HepG2 (cell line): ENCODE data around the gene MAN2B2. TPM values are rescaled to one million over a fixed set of nuclear protein-coding genes. Genes with fewer than 3 reads are reported as not detected.

ENCODE experiments used
- BHLHE40 ChIP-seq: IDR thresholded peaks from 2 replicates; pipeline ENCODE4 v1.6.1; 2011; ENCODE audit warnings: low read length, improper control_type of control experiment
- FLYWCH1 ChIP-seq: sonication (generic); formaldehyde crosslinking; IDR thresholded peaks from 2 replicates; pipeline ENCODE4 v1.8.1; 2023; ENCODE audit warnings: mild to moderate bottlenecking, missing genetic modification reagents
- GPBP1L1 ChIP-seq: sonication (generic); formaldehyde crosslinking; IDR thresholded peaks from 2 replicates; pipeline ENCODE4 v1.5.0; 2020; ENCODE audit warnings: mild to moderate bottlenecking, missing genetic modification reagents
- HOXA9 ChIP-seq: sonication (generic); formaldehyde crosslinking; IDR thresholded peaks from 2 replicates; pipeline ENCODE4 v1.8.1; 2022; ENCODE audit warnings: missing genetic modification reagents, mild to moderate bottlenecking, moderate library complexity, borderline replicate concordance
- ZFP36L1 ChIP-seq: sonication (generic); formaldehyde crosslinking; IDR thresholded peaks from 2 replicates; pipeline ENCODE4 v1.8.0; 2022; ENCODE audit warnings: mild to moderate bottlenecking, missing genetic modification reagents, moderate library complexity
- ZMYM2 ChIP-seq: sonication (generic); formaldehyde crosslinking; IDR thresholded peaks from 2 replicates; pipeline ENCODE4 v1.8.0; 2022; ENCODE audit warnings: mild to moderate bottlenecking, missing genetic modification reagents
- ZNF800 ChIP-seq: sonication (generic); formaldehyde crosslinking; IDR thresholded peaks from 2 replicates; pipeline ENCODE4 v1.4.0; 2020; ENCODE audit warnings: missing genetic modification reagents
- ZNF841 ChIP-seq: sonication (generic); formaldehyde crosslinking; IDR thresholded peaks from 2 replicates; pipeline ENCODE4 v1.8.1; 2023; ENCODE audit warnings: missing genetic modification reagents, borderline replicate concordance
- polyA plus RNA-seq, 8 experiments: library from polyadenylated mRNA; depleted of rRNA in 3 of 8; stranded (reverse) in 7 of 8; unstranded in 1 of 8; fragments of >200 nt; fragmentation: Illumina TruSeq in 4 of 8; extraction: Trizol in 4 of 8; gene quantifications; 2 replicates each; pipeline versions ENCODE4 v1.2.1 to v1.2.3, GENCODE V29; 2011 to 2016; ENCODE audit warnings: low read depth in 4 of 8, missing spikeins in 1 of 8, mixed read lengths in 1 of 8; ENCODE audit not compliant: insufficient read depth in 1 of 8
- total RNA-seq, 5 experiments: library from RNA; depleted of rRNA; stranded (reverse); fragments of >200 nt; fragmentation: Illumina TruSeq; extraction: Trizol; gene quantifications; 2 replicates each; pipeline ENCODE4 v1.2.3, GENCODE V29; 2016; ENCODE audit warnings: low read depth in 1 of 5
- TF ChIP-seq, protein P1 (sequence below): sonication (generic); formaldehyde crosslinking; IDR thresholded peaks from one replicate; pipeline ENCODE4 v1.5.1; 2020; ENCODE audit warnings: mild to moderate bottlenecking, missing genetic modification reagents; ENCODE audit errors: not compliant biosample characterization
- TF ChIP-seq, protein P2 (sequence below): sonication (generic); formaldehyde crosslinking; conservative IDR thresholded peaks from 2 replicates; pipeline ENCODE4 v1.4.0; 2020; ENCODE audit warnings: missing genetic modification reagents

Gene MAN2B2
- total and polyA plus RNA-seq, 2 of the 13 experiments (the other 11 are each of a cell fraction or from before 2014, with no cell fraction given), result 4.8 to 5.4 TPM

- TF ChIP-seq, protein P1, sequence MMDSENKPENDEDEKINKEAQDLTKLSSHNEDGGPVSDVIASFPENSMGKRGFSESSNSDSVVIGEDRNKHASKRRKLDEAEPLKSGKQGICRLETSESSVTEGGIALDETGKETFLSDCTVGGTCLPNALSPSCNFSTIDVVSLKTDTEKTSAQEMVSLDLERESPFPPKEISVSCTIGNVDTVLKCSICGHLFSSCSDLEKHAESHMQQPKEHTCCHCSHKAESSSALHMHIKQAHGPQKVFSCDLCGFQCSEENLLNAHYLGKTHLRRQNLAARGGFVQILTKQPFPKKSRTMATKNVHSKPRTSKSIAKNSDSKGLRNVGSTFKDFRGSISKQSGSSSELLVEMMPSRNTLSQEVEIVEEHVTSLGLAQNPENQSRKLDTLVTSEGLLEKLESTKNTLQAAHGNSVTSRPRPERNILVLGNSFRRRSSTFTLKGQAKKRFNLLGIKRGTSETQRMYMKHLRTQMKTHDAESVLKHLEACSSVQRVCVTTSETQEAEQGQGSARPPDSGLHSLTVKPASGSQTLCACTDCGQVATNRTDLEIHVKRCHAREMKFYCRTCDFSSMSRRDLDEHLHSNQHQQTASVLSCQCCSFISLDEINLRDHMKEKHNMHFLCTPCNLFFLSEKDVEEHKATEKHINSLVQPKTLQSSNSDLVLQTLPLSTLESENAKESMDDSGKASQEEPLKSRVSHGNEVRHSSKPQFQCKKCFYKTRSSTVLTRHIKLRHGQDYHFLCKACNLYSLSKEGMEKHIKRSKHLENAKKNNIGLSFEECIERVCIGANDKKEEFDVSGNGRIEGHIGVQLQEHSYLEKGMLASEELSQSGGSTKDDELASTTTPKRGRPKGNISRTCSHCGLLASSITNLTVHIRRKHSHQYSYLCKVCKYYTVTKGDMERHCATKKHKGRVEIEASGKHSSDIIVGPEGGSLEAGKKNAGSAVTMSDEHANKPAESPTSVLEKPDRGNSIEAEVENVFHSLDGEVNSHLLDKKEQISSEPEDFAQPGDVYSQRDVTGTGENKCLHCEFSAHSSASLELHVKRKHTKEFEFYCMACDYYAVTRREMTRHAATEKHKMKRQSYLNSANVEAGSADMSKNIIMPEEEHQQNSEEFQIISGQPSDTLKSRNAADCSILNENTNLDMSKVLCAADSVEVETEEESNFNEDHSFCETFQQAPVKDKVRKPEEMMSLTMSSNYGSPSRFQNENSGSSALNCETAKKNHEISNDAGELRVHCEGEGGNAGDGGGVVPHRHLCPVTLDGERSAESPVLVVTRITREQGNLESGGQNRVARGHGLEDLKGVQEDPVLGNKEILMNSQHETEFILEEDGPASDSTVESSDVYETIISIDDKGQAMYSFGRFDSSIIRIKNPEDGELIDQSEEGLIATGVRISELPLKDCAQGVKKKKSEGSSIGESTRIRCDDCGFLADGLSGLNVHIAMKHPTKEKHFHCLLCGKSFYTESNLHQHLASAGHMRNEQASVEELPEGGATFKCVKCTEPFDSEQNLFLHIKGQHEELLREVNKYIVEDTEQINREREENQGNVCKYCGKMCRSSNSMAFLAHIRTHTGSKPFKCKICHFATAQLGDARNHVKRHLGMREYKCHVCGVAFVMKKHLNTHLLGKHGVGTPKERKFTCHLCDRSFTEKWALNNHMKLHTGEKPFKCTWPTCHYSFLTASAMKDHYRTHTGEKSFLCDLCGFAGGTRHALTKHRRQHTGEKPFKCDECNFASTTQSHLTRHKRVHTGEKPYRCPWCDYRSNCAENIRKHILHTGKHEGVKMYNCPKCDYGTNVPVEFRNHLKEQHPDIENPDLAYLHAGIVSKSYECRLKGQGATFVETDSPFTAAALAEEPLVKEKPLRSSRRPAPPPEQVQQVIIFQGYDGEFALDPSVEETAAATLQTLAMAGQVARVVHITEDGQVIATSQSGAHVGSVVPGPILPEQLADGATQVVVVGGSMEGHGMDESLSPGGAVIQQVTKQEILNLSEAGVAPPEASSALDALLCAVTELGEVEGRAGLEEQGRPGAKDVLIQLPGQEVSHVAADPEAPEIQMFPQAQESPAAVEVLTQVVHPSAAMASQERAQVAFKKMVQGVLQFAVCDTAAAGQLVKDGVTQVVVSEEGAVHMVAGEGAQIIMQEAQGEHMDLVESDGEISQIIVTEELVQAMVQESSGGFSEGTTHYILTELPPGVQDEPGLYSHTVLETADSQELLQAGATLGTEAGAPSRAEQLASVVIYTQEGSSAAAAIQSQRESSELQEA (CRISPR knock-in tag), result no peak
- no peak for TF ChIP-seq GPBP1L1 (CRISPR knock-in tag)
- TF ChIP-seq HOXA9 (CRISPR knock-in tag), result no peak
- TF ChIP-seq FLYWCH1 (CRISPR knock-in tag), result no peak
- TF ChIP-seq ZNF800 (CRISPR knock-in tag), result no peak
- no peak for TF ChIP-seq ZFP36L1 (CRISPR knock-in tag)
- no peak for TF ChIP-seq ZMYM2 (CRISPR knock-in tag)
- TF ChIP-seq BHLHE40, result no peak
- TF ChIP-seq, protein P2, sequence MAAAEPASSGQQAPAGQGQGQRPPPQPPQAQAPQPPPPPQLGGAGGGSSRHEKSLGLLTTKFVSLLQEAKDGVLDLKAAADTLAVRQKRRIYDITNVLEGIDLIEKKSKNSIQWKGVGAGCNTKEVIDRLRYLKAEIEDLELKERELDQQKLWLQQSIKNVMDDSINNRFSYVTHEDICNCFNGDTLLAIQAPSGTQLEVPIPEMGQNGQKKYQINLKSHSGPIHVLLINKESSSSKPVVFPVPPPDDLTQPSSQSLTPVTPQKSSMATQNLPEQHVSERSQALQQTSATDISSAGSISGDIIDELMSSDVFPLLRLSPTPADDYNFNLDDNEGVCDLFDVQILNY, result no peak
- TF ChIP-seq ZNF841 (CRISPR knock-in tag), result no peak
Observed at GRCh38 chr4:6534050-6534449, 40.9 kb upstream of the MAN2B2 start (continued).
